ENCODE data around the gene RELCH.

Gene RELCH

GRCh38 chr18:62187543-62188510 is 772 bp downstream of the RELCH start:
- DNase-seq (ENCODE audit: low spot score), result peak; percentile 23

- no peak for DNase-seq (ENCODE audit: low spot score)
Observed at GRCh38 chr18:62189208-62189607, 2.2 kb downstream of the RELCH start.

- no peak for DNase-seq (ENCODE audit: low spot score)
Observed at GRCh38 chr18:62196079-62196478, 9.0 kb downstream of the RELCH start.

- DNase-seq (ENCODE audit: low spot score), result no peak
Observed at GRCh38 chr18:62196980-62197379, 9.9 kb downstream of the RELCH start.

GRCh38 chr18:62198259-62198658 is 11.2 kb downstream of the RELCH start:
- DNase-seq (ENCODE audit: low spot score), result no peak

GRCh38 chr18:62199629-62200028 is 12.6 kb downstream of the RELCH start:
- no peak for DNase-seq (ENCODE audit: low spot score)

- DNase-seq (ENCODE audit: low spot score), result no peak
Observed at GRCh38 chr18:62200121-62200914, 13.3 kb downstream of the RELCH start.

- no peak for DNase-seq (ENCODE audit: low spot score)
Observed at GRCh38 chr18:62201870-62202269, 14.8 kb downstream of the RELCH start.

- DNase-seq (ENCODE audit: low spot score), result no peak
Observed at GRCh38 chr18:62205824-62206223, 18.8 kb downstream of the RELCH start.

GRCh38 chr18:62206593-62206992 is 19.5 kb downstream of the RELCH start:
- DNase-seq (ENCODE audit: low spot score), result no peak

GRCh38 chr18:62209046-62209445 is 22.0 kb downstream of the RELCH start:
- DNase-seq (ENCODE audit: low spot score), result no peak

GRCh38 chr18:62210138-62210537 is 23.1 kb downstream of the RELCH start:
- DNase-seq (ENCODE audit: low spot score), result no peak

- DNase-seq (ENCODE audit: low spot score), result no peak
Observed at GRCh38 chr18:62211325-62211828, 24.3 kb downstream of the RELCH start.

GRCh38 chr18:62214790-62215189 is 27.7 kb downstream of the RELCH start:
- no peak for DNase-seq (ENCODE audit: low spot score)

- no peak for DNase-seq (ENCODE audit: low spot score)
Observed at GRCh38 chr18:62224229-62224628, 37.2 kb downstream of the RELCH start.

GRCh38 chr18:62226047-62226446 is 39.0 kb downstream of the RELCH start:
- no peak for DNase-seq (ENCODE audit: low spot score)

GRCh38 chr18:62236252-62236651 is 49.2 kb downstream of the RELCH start:
- DNase-seq (ENCODE audit: low spot score), result no peak

- no peak for DNase-seq (ENCODE audit: low spot score)
Observed at GRCh38 chr18:62239475-62239874, 52.4 kb downstream of the RELCH start.

- DNase-seq (ENCODE audit: low spot score), result no peak
Observed at GRCh38 chr18:62242955-62243354, 55.9 kb downstream of the RELCH start.

GRCh38 chr18:62245177-62245576 is 58.1 kb downstream of the RELCH start:
- DNase-seq (ENCODE audit: low spot score), result no peak

GRCh38 chr18:62245699-62246098 is 58.6 kb downstream of the RELCH start:
- DNase-seq (ENCODE audit: low spot score), result no peak

- DNase-seq (ENCODE audit: low spot score), result no peak
Observed at GRCh38 chr18:62248313-62248712, 61.3 kb downstream of the RELCH start.
